Peyer's patch (tissue), 4 donors: ENCODE results near the gene IMMP2L. TPM values are rescaled to one million over a fixed set of nuclear protein-coding genes. Genes with fewer than 3 reads are reported as not detected.
"Not testable (repeated sequence)": the region's sequence is repeated elsewhere in the genome, so short reads cannot be mapped to it uniquely, and the experiment has no call there.

ENCODE experiments used
- DNase-seq, 3 donors: peaks; one replicate each; pipeline ENCODE4 v3.0.0-alpha.2; 2017 to 2019
- H3K27ac ChIP-seq, 4 donors: fragments of 200-600 bp; sonication (generic); one replicate each; pipeline ENCODE4 v1.5.1; 2016 to 2019
- H3K27me3 ChIP-seq, 2 donors: fragments of 200-600 bp; sonication (generic); one replicate each; pipeline ENCODE4 v1.5.1; 2019
- H3K36me3 ChIP-seq, 3 donors: fragments of 200-600 bp; sonication (generic); one replicate each; pipeline ENCODE4 v1.5.1; 2016 to 2019
- H3K4me1 ChIP-seq, 4 donors: fragments of 200-600 bp; sonication (generic); one replicate each; pipeline ENCODE4 v1.5.1; 2016 to 2019
- H3K4me3 ChIP-seq, 4 donors: fragments of 200-600 bp; sonication (generic); 1 replicate in 3 of 4; 2 replicates in 1 of 4; pipeline ENCODE4 v1.5.1; 2016 to 2019; ENCODE audit warnings: mild to moderate bottlenecking in 1 of 4
- H3K9me3 ChIP-seq, 4 donors: fragments of 200-600 bp; sonication (generic); one replicate each; pipeline ENCODE4 v1.5.1; 2016 to 2019; ENCODE audit warnings: mild to moderate bottlenecking in 1 of 4
- CTCF ChIP-seq, 6 experiments: fragments of 450-650 bp in 4 of 6; fragments of 200-600 bp in 2 of 6; sonication (generic) in 1 of 6; IDR thresholded peaks; one replicate each; pipeline ENCODE4 v1.5.1; 2017 to 2019; ENCODE audit warnings: antibody characterized with exemption in 6 of 6, mild to moderate bottlenecking in 3 of 6, moderate library complexity in 1 of 6
- POLR2A ChIP-seq, 2 donors: fragments of 450-650 bp; IDR thresholded peaks; one replicate each; pipeline ENCODE4 v1.5.1; 2017; ENCODE audit warnings: antibody characterized with exemption in 2 of 2, mild to moderate bottlenecking in 2 of 2, moderate library complexity in 2 of 2
- total RNA-seq, 4 donors: library from RNA; depleted of rRNA; stranded (reverse); fragments of >200 nt; gene quantifications; one replicate each; pipeline ENCODE4 v1.1.0, GENCODE V29; 2016

The IMMP2L gene
- total RNA-seq, 4 donors from 2014 or later: 5.1 to 16.5 (median 10.9) TPM

GRCh38 chr7:111510584-111511378 lies 51.5 kb downstream of the IMMP2L start:
- Histone ChIP-seq H3K4me3 (no peak overlapping the region), H3K4me1 (no peaks in the 10 kb centered on the region), H3K36me3 (no peaks in the 10 kb centered on the region), H3K27ac (no peak overlapping the region), H3K27me3 (no peaks in the 10 kb centered on the region), H3K9me3 (no peaks in the 10 kb centered on the region)
- no peak for DNase-seq
- TF ChIP-seq CTCF (IDR thresholded peaks at IDR 0.05): no peak
- no peak for TF ChIP-seq POLR2A (IDR thresholded peaks at IDR 0.05)

GRCh38 chr7:111510062-111510461 lies 52.2 kb downstream of the IMMP2L start:
- DNase-seq: no peak
- Histone ChIP-seq H3K9me3 (no peaks in the 10 kb centered on the region), H3K27me3 (no peaks in the 10 kb centered on the region), H3K27ac (no peak overlapping the region), H3K4me1 (no peaks in the 10 kb centered on the region), H3K36me3 (no peaks in the 10 kb centered on the region), H3K4me3 (no peak overlapping the region)
- TF ChIP-seq CTCF (IDR thresholded peaks at IDR 0.05) (no peak), POLR2A (IDR thresholded peaks at IDR 0.05) (no peak)

- no peak for DNase-seq
- Histone ChIP-seq H3K27ac (no peak overlapping the region), H3K4me1 (no peaks in the 10 kb centered on the region), H3K27me3 (no peaks in the 10 kb centered on the region), H3K36me3 (no peaks in the 10 kb centered on the region), H3K9me3 (no peaks in the 10 kb centered on the region), H3K4me3 (no peak overlapping the region)
- TF ChIP-seq POLR2A (IDR thresholded peaks at IDR 0.05) (no peak), CTCF (IDR thresholded peaks at IDR 0.05) (no peak)
Observed at GRCh38 chr7:111509288-111509687, 53.0 kb downstream of the IMMP2L start.

GRCh38 chr7:111508387-111508786 lies 53.9 kb downstream of the IMMP2L start:
- Histone ChIP-seq H3K9me3 (no peaks in the 10 kb centered on the region), H3K36me3 (no peaks in the 10 kb centered on the region), H3K4me3 (no peak overlapping the region), H3K27me3 (no peaks in the 10 kb centered on the region), H3K27ac (no peak overlapping the region), H3K4me1 (no peaks in the 10 kb centered on the region)
- DNase-seq: no peak
- TF ChIP-seq CTCF (IDR thresholded peaks at IDR 0.05) (no peak), POLR2A (IDR thresholded peaks at IDR 0.05) (no peak)

GRCh38 chr7:111505422-111505821 lies 56.9 kb downstream of the IMMP2L start:
- H3K27me3 ChIP-seq, H3K9me3 ChIP-seq, H3K36me3 ChIP-seq, H3K4me1 ChIP-seq, H3K4me3 ChIP-seq, H3K27ac ChIP-seq, DNase-seq: not testable (repeated sequence)

- not testable (repeated sequence) for DNase-seq, H3K27me3 ChIP-seq, H3K4me3 ChIP-seq, H3K36me3 ChIP-seq, H3K9me3 ChIP-seq, H3K4me1 ChIP-seq, H3K27ac ChIP-seq
Observed at GRCh38 chr7:111501799-111502198, 60.5 kb downstream of the IMMP2L start.

GRCh38 chr7:111499027-111499426 lies 63.3 kb downstream of the IMMP2L start:
- no peaks in the 10 kb centered on the region for H3K9me3 ChIP-seq
- no peak for TF ChIP-seq POLR2A (IDR thresholded peaks at IDR 0.05)
- no peak for TF ChIP-seq CTCF (IDR thresholded peaks at IDR 0.05)
- no peak overlapping the region for H3K27ac ChIP-seq
- no peaks in the 10 kb centered on the region for H3K4me1 ChIP-seq
- no peaks in the 10 kb centered on the region for H3K36me3 ChIP-seq
- H3K27me3 ChIP-seq: no peaks in the 10 kb centered on the region
- DNase-seq: no peak
- no peak overlapping the region for H3K4me3 ChIP-seq
